Brain pericyte (primary cell): ENCODE results near the gene LRRC3B.
"Not testable (repeated sequence)": the region's sequence is repeated elsewhere in the genome, so short reads cannot be mapped to it uniquely, and the experiment has no call there.

Experiments
- DNase-seq: peaks from one replicate; pipeline ENCODE4 v3.0.0-alpha.2; 2012; ENCODE audit warnings: low read depth, low spot score

The LRRC3B gene

GRCh38 chr3:26622621-26623418, at the start of gene LRRC3B:
LRRC3B (plus strand) TSS chr3:26622772; CDS start chr3:26709673, 86,901 bp downstream.
- DNase-seq: no peak

GRCh38 chr3:26574766-26575165, 47.8 kb upstream of the LRRC3B start:
- DNase-seq: no peak

- no peak for DNase-seq
Observed at GRCh38 chr3:26579116-26579515, 43.5 kb upstream of the LRRC3B start.

- no peak for DNase-seq
Observed at GRCh38 chr3:26587571-26587970, 35.0 kb upstream of the LRRC3B start.

- DNase-seq: no peak
Observed at GRCh38 chr3:26588931-26589330, 33.6 kb upstream of the LRRC3B start.

GRCh38 chr3:26589678-26590077, 32.9 kb upstream of the LRRC3B start:
- DNase-seq: no peak

- no peak for DNase-seq
Observed at GRCh38 chr3:26590919-26591484, 31.6 kb upstream of the LRRC3B start.

GRCh38 chr3:26591926-26592325, 30.6 kb upstream of the LRRC3B start:
- no peak for DNase-seq

GRCh38 chr3:26592451-26592850, 30.1 kb upstream of the LRRC3B start:
- no peak for DNase-seq

- DNase-seq: no peak
Observed at GRCh38 chr3:26596335-26596734, 26.2 kb upstream of the LRRC3B start.

GRCh38 chr3:26603311-26603710, 19.3 kb upstream of the LRRC3B start:
- not testable (repeated sequence) for DNase-seq

GRCh38 chr3:26603771-26604170, 18.8 kb upstream of the LRRC3B start:
- DNase-seq: not testable (repeated sequence)

- DNase-seq: no peak
Observed at GRCh38 chr3:26614006-26614685, 8.4 kb upstream of the LRRC3B start.

GRCh38 chr3:26621176-26621575, 1.4 kb upstream of the LRRC3B start:
- no peak for DNase-seq

GRCh38 chr3:26621906-26622620, 509 bp upstream of the LRRC3B start:
- no peak for DNase-seq

- no peak for DNase-seq
Observed at GRCh38 chr3:26623419-26624208, 1.0 kb downstream of the LRRC3B start.

GRCh38 chr3:26624209-26624765, 1.7 kb downstream of the LRRC3B start:
- no peak for DNase-seq

- DNase-seq: no peak
Observed at GRCh38 chr3:26625187-26625586, 2.6 kb downstream of the LRRC3B start.

- no peak for DNase-seq
Observed at GRCh38 chr3:26627080-26627479, 4.5 kb downstream of the LRRC3B start.

GRCh38 chr3:26628915-26629314, 6.3 kb downstream of the LRRC3B start:
- no peak for DNase-seq
